ENCODE results near the gene WDR35.

- TF ChIP-seq CTCF (IDR thresholded peaks at IDR 0.05) (no peak), POLR2A (IDR thresholded peaks at IDR 0.05) (no peak)
These were observed at the start of gene WDR35 for GRCh38 chr2:19989667-19990415.

All from lower leg skin (tissue), 3 donors.